ENCODE measurements around the gene EFCAB12.

Gene EFCAB12

DNA sequence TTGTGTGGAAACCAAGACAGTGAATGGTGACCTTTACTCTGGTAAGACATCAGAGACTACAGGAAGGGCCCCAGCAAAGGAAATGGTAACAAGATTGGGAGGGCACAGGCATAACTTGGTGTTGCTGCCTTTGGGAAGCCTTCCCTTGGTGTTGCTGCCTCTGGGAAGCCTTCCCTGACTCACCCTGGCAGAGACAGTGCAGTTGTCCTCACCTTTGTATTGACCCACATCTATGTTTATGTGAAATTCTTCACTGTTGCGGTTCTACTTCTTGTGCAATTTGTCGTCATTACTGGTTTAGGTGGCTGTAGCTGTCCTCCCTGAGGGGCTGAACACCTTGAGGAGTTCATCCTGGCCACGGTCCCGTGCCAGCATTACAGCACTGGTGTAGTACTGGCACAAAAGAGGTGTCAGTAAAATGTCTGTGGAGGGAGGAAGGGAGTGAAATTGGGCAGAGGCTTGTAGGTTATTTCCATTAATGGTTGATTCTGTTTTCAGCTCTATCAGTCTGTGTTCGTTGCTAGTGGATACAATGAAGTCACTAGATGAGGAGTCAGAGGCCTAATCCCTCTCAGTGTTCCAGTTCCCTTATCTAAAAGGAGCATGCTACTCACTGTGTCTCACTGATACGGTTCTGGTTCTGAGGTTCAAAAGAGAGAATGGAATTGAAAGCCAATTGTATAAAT is 33.2 kb upstream of the EFCAB12 start:
- Histone ChIP-seq H4K20me1 (ENCODE audit: insufficient read depth, low read length) (no peaks in the 10 kb centered on the region), H3K4me3 (ENCODE audit: low read length) (no peak overlapping the region), H2AFZ (ENCODE audit: low read depth, low read length) (no peak overlapping the region), H3K9me3 (ENCODE audit: insufficient read depth, low read length) (no peaks in the 10 kb centered on the region), H3K27me3 (ENCODE audit: low read depth, low read length) (no peaks in the 10 kb centered on the region), H3K4me2 (ENCODE audit: low read length) (no peak overlapping the region), H3K27ac (ENCODE audit: low read length) (no peak overlapping the region), H3K79me2 (ENCODE audit: low read length) (no peaks in the 10 kb centered on the region), H3K36me3 (replicated peaks; ENCODE audit: low read depth, low read length) (no peaks in the 10 kb centered on the region), H3K4me1 (ENCODE audit: low read length) (no peaks in the 10 kb centered on the region), H3K9ac (ENCODE audit: low read length) (no peak overlapping the region)
- no peak for TF ChIP-seq EZH2phosphoT487 (IDR thresholded peaks at IDR 0.05; ENCODE audit: low read depth)
- TF ChIP-seq, protein P1, sequence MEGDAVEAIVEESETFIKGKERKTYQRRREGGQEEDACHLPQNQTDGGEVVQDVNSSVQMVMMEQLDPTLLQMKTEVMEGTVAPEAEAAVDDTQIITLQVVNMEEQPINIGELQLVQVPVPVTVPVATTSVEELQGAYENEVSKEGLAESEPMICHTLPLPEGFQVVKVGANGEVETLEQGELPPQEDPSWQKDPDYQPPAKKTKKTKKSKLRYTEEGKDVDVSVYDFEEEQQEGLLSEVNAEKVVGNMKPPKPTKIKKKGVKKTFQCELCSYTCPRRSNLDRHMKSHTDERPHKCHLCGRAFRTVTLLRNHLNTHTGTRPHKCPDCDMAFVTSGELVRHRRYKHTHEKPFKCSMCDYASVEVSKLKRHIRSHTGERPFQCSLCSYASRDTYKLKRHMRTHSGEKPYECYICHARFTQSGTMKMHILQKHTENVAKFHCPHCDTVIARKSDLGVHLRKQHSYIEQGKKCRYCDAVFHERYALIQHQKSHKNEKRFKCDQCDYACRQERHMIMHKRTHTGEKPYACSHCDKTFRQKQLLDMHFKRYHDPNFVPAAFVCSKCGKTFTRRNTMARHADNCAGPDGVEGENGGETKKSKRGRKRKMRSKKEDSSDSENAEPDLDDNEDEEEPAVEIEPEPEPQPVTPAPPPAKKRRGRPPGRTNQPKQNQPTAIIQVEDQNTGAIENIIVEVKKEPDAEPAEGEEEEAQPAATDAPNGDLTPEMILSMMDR (IDR thresholded peaks at IDR 0.05; ENCODE audit: low read depth, low read length): no peak

DNA sequence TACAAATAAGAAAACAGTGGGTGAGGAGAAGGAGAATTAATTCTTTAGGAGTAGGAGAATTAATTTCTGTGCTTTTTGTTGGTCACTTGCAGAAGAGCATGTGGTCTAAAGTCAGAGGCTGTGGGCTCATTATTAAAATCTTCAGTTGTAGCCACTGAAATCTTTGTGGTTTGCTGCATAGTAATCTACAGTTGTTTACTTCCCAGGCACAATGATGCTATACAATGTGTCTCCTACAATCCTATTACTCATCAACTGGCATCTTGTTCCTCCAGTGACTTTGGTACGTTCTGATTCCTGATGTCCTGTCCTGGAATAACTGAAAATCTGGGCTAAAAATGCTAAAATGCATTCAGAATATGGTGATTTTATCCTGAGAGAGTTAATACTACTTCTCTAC is 32.6 kb upstream of the EFCAB12 start:
- Histone ChIP-seq H4K20me1 (ENCODE audit: insufficient read depth, low read length) (no peaks in the 10 kb centered on the region), H3K9ac (ENCODE audit: low read length) (no peak overlapping the region), H3K4me1 (ENCODE audit: low read length) (no peaks in the 10 kb centered on the region), H3K27me3 (ENCODE audit: low read depth, low read length) (no peaks in the 10 kb centered on the region), H3K27ac (ENCODE audit: low read length) (no peak overlapping the region), H3K36me3 (replicated peaks; ENCODE audit: low read depth, low read length) (no peaks in the 10 kb centered on the region), H2AFZ (ENCODE audit: low read depth, low read length) (no peak overlapping the region), H3K9me3 (ENCODE audit: insufficient read depth, low read length) (no peaks in the 10 kb centered on the region), H3K4me2 (ENCODE audit: low read length) (no peak overlapping the region), H3K4me3 (ENCODE audit: low read length) (no peak overlapping the region), H3K79me2 (ENCODE audit: low read length) (no peaks in the 10 kb centered on the region)
- TF ChIP-seq EZH2phosphoT487 (IDR thresholded peaks at IDR 0.05; ENCODE audit: low read depth): no peak
- TF ChIP-seq, protein P1 (IDR thresholded peaks at IDR 0.05; ENCODE audit: low read depth, low read length): no peak

DNA sequence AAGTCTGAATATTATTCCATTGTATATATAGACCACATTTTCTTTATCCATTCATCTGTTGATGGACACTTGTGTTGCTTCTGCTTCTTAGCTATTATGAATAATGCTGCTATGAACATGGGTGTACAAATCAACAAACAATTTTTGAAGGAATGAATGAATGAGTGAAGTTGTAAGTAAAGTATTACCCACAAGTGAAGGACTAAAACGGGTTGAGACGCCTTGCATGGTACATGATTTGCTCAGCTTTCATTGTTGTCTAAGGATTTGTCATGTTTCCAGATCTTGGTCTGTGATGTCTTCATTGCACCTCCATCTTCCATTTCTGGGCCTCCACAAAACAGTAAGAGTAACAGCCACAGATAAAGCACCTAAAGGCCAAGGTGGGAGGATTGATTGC is 32.1 kb upstream of the EFCAB12 start:
- no peaks in the 10 kb centered on the region for H3K27me3 ChIP-seq (ENCODE audit: low read depth, low read length)

DNA sequence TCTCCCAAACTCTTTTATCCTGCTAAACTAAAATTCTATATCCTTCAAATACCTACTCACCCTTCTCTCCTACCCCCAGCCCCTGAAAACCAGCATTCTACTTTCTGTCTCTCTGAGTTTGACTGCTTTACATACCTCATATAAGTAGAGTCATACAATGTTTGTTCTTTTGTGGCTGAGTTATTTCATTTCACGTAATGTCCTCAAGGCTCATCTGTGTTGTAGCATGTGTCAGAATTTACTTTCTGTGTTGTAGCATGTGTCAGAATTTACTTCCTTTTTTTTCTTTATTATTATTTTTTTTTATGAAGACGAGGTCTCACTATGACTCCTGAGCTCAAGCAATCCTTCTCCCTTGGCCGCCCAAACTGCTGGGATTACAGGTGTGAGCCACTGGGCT is 31.7 kb upstream of the EFCAB12 start:
- H3K9ac ChIP-seq (ENCODE audit: low read length): no peak overlapping the region
- H3K27me3 ChIP-seq (ENCODE audit: low read depth, low read length): no peaks in the 10 kb centered on the region
- H3K4me3 ChIP-seq (ENCODE audit: low read length): no peak overlapping the region
- no peaks in the 10 kb centered on the region for H3K79me2 ChIP-seq (ENCODE audit: low read length)
- H4K20me1 ChIP-seq (ENCODE audit: insufficient read depth, low read length): no peaks in the 10 kb centered on the region
- H3K36me3 ChIP-seq (replicated peaks; ENCODE audit: low read depth, low read length): no peaks in the 10 kb centered on the region
- TF ChIP-seq, protein P1 (IDR thresholded peaks at IDR 0.05; ENCODE audit: low read depth, low read length): no peak
- TF ChIP-seq EZH2phosphoT487 (IDR thresholded peaks at IDR 0.05; ENCODE audit: low read depth): no peak
- no peak overlapping the region for H2AFZ ChIP-seq (ENCODE audit: low read depth, low read length)
- no peak overlapping the region for H3K27ac ChIP-seq (ENCODE audit: low read length)
- H3K4me2 ChIP-seq (ENCODE audit: low read length): no peak overlapping the region
- H3K9me3 ChIP-seq (ENCODE audit: insufficient read depth, low read length): no peaks in the 10 kb centered on the region
- H3K4me1 ChIP-seq (ENCODE audit: low read length): no peaks in the 10 kb centered on the region

More for the DNA sequence above, 32.1 kb upstream of the EFCAB12 start:
- no peaks in the 10 kb centered on the region for H3K36me3 ChIP-seq (replicated peaks; ENCODE audit: low read depth, low read length)
- H3K4me3 ChIP-seq (ENCODE audit: low read length): no peak overlapping the region
- H4K20me1 ChIP-seq (ENCODE audit: insufficient read depth, low read length): no peaks in the 10 kb centered on the region
- no peak overlapping the region for H3K4me2 ChIP-seq (ENCODE audit: low read length)
- no peak overlapping the region for H3K9ac ChIP-seq (ENCODE audit: low read length)
- H3K4me1 ChIP-seq (ENCODE audit: low read length): no peaks in the 10 kb centered on the region
- H2AFZ ChIP-seq (ENCODE audit: low read depth, low read length): no peak overlapping the region
- TF ChIP-seq, protein P1 (IDR thresholded peaks at IDR 0.05; ENCODE audit: low read depth, low read length): no peak
- TF ChIP-seq EZH2phosphoT487 (IDR thresholded peaks at IDR 0.05; ENCODE audit: low read depth): no peak
- H3K9me3 ChIP-seq (ENCODE audit: insufficient read depth, low read length): no peaks in the 10 kb centered on the region
- no peaks in the 10 kb centered on the region for H3K79me2 ChIP-seq (ENCODE audit: low read length)
- H3K27ac ChIP-seq (ENCODE audit: low read length): no peak overlapping the region
